Measurements from ENCODE around the gene NDUFC1.

GRCh38 chr4:139317635-139318034 is 15.4 kb upstream of the NDUFC1 start:
- TF ChIP-seq CTCF (IDR thresholded peaks at IDR 0.05) (no peak), POLR2A (IDR thresholded peaks at IDR 0.05) (no peak)

Measured in lower leg skin (tissue), 3 donors.